Testis (tissue), 2 donors: ENCODE results near the gene PPP2R2D.

Experiments
- POLR2A ChIP-seq: fragments of 450-650 bp; IDR thresholded peaks from one replicate; pipeline ENCODE4 v1.6.1; 2017; ENCODE audit warnings: antibody characterized with exemption, mild to moderate bottlenecking, moderate library complexity
- TF ChIP-seq, protein P1 (sequence below), 3 experiments: fragments of 450-650 bp in 2 of 3; fragments of 200-600 bp in 1 of 3; sonication (generic) in 1 of 3; IDR thresholded peaks; one replicate each; pipeline ENCODE4 v1.5.1; 2016 to 2019; ENCODE audit warnings: antibody characterized with exemption in 3 of 3, mild to moderate bottlenecking in 2 of 3, moderate library complexity in 1 of 3

- TF ChIP-seq, protein P1, sequence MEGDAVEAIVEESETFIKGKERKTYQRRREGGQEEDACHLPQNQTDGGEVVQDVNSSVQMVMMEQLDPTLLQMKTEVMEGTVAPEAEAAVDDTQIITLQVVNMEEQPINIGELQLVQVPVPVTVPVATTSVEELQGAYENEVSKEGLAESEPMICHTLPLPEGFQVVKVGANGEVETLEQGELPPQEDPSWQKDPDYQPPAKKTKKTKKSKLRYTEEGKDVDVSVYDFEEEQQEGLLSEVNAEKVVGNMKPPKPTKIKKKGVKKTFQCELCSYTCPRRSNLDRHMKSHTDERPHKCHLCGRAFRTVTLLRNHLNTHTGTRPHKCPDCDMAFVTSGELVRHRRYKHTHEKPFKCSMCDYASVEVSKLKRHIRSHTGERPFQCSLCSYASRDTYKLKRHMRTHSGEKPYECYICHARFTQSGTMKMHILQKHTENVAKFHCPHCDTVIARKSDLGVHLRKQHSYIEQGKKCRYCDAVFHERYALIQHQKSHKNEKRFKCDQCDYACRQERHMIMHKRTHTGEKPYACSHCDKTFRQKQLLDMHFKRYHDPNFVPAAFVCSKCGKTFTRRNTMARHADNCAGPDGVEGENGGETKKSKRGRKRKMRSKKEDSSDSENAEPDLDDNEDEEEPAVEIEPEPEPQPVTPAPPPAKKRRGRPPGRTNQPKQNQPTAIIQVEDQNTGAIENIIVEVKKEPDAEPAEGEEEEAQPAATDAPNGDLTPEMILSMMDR (IDR thresholded peaks at IDR 0.05): no peak
- TF ChIP-seq POLR2A: no peak
These were observed 43.4 kb upstream of the PPP2R2D start for GRCh38 chr10:131857156-131858117.
